ENCODE measurements around the gene ZBTB8A. TPM values are rescaled to one million over a fixed set of nuclear protein-coding genes. Genes with fewer than 3 reads are reported as not detected.
A peak's percentile ranks its signal among the peaks of the same experiment; 100 is the strongest.
"Not testable (repeated sequence)": the region's sequence is repeated elsewhere in the genome, so short reads cannot be mapped to it uniquely, and the experiment has no call there.

The ZBTB8A gene
- total RNA-seq (2014; rRNA removed; shearing (Covaris generic)) = 3.2 and 6.2 TPM in 2 replicates

- peak; percentile 66 for DNase-seq (ENCODE audit: low read depth)
Observed at GRCh38 chr1:32538887-32539583, at the start of gene ZBTB8A. ZBTB8A (plus strand) TSS chr1:32539427; CDS start chr1:32592932, 53,505 bp downstream.

- no peak for DNase-seq (ENCODE audit: low read depth)
Observed at GRCh38 chr1:32489774-32490454, 49.3 kb upstream of the ZBTB8A start.

GRCh38 chr1:32491386-32491785 lies 47.8 kb upstream of the ZBTB8A start:
- no peak for DNase-seq (ENCODE audit: low read depth)

GRCh38 chr1:32494196-32494595 lies 45.0 kb upstream of the ZBTB8A start:
- DNase-seq (ENCODE audit: low read depth) = no peak

GRCh38 chr1:32494711-32495337 lies 44.4 kb upstream of the ZBTB8A start:
- DNase-seq (ENCODE audit: low read depth) = no peak

- DNase-seq (ENCODE audit: low read depth) = peak; percentile 33
Observed at GRCh38 chr1:32496127-32496526, 43.1 kb upstream of the ZBTB8A start.

GRCh38 chr1:32498751-32499150 lies 40.5 kb upstream of the ZBTB8A start:
- DNase-seq (ENCODE audit: low read depth) = no peak

- peak; percentile 83 for DNase-seq (ENCODE audit: low read depth)
Observed at GRCh38 chr1:32500387-32501209, 38.6 kb upstream of the ZBTB8A start.

- DNase-seq (ENCODE audit: low read depth) = no peak
Observed at GRCh38 chr1:32501865-32502264, 37.4 kb upstream of the ZBTB8A start.

GRCh38 chr1:32503153-32503552 lies 36.1 kb upstream of the ZBTB8A start:
- DNase-seq (ENCODE audit: low read depth) = no peak

GRCh38 chr1:32507021-32507420 lies 32.2 kb upstream of the ZBTB8A start:
- no peak for DNase-seq (ENCODE audit: low read depth)

- peak; percentile 49 for DNase-seq (ENCODE audit: low read depth)
Observed at GRCh38 chr1:32508761-32509160, 30.5 kb upstream of the ZBTB8A start.

- DNase-seq (ENCODE audit: low read depth) = no peak
Observed at GRCh38 chr1:32509939-32510338, 29.3 kb upstream of the ZBTB8A start.

- no peak for DNase-seq (ENCODE audit: low read depth)
Observed at GRCh38 chr1:32516402-32516801, 22.8 kb upstream of the ZBTB8A start.

GRCh38 chr1:32518976-32519375 lies 20.3 kb upstream of the ZBTB8A start:
- DNase-seq (ENCODE audit: low read depth) = no peak

- DNase-seq (ENCODE audit: low read depth) = peak; percentile 23
Observed at GRCh38 chr1:32521165-32521564, 18.1 kb upstream of the ZBTB8A start.

- DNase-seq (ENCODE audit: low read depth) = no peak
Observed at GRCh38 chr1:32525053-32525452, 14.2 kb upstream of the ZBTB8A start.

GRCh38 chr1:32525661-32526444 lies 13.4 kb upstream of the ZBTB8A start:
- DNase-seq (ENCODE audit: low read depth) = no peak

- DNase-seq (ENCODE audit: low read depth) = not testable (repeated sequence)
Observed at GRCh38 chr1:32528550-32528949, 10.7 kb upstream of the ZBTB8A start.

GRCh38 chr1:32533792-32534327 lies 5.4 kb upstream of the ZBTB8A start:
- no peak for DNase-seq (ENCODE audit: low read depth)

GRCh38 chr1:32536117-32536516 lies 3.1 kb upstream of the ZBTB8A start:
- no peak for DNase-seq (ENCODE audit: low read depth)

Data from Daoy (cell line).